ENCODE measurements around the gene PTPRN.
"Not testable (repeated sequence)": the region's sequence is repeated elsewhere in the genome, so short reads cannot be mapped to it uniquely, and the experiment has no call there.

PTPRN gene

GRCh38 chr2:219296631-219297391 lies 12.4 kb downstream of the PTPRN start:
- Mint-ChIP-seq H3K4me1 (ENCODE audit: low read depth) (peaks cover 25% of the 10 kb centered on the region), H3K9me3 (ENCODE audit: low read depth) (no peaks in the 10 kb centered on the region), H3K36me3 (no peaks in the 10 kb centered on the region), H3K27me3 (no peaks in the 10 kb centered on the region), H3K4me3 (no peak overlapping the region), H3K27ac (no peak overlapping the region)

GRCh38 chr2:219296142-219296541 lies 13.1 kb downstream of the PTPRN start:
- H3K27ac Mint-ChIP-seq: no peak overlapping the region
- no peaks in the 10 kb centered on the region for H3K9me3 Mint-ChIP-seq (ENCODE audit: low read depth)
- H3K4me1 Mint-ChIP-seq (ENCODE audit: low read depth): peaks cover 25% of the 10 kb centered on the region
- no peak overlapping the region for H3K4me3 Mint-ChIP-seq
- H3K27me3 Mint-ChIP-seq: no peaks in the 10 kb centered on the region
- H3K36me3 Mint-ChIP-seq: no peaks in the 10 kb centered on the region

GRCh38 chr2:219294356-219295351 lies 14.5 kb downstream of the PTPRN start:
- no peaks in the 10 kb centered on the region for H3K36me3 Mint-ChIP-seq
- no peaks in the 10 kb centered on the region for H3K9me3 Mint-ChIP-seq (ENCODE audit: low read depth)
- peak overlapping the region; percentile 80 for H3K4me3 Mint-ChIP-seq
- no peaks in the 10 kb centered on the region for H3K27me3 Mint-ChIP-seq
- H3K4me1 Mint-ChIP-seq (ENCODE audit: low read depth): peaks cover 25% of the 10 kb centered on the region
- peak overlapping the region; percentile 79 for H3K27ac Mint-ChIP-seq

- no peaks in the 10 kb centered on the region for H3K36me3 Mint-ChIP-seq
- peaks cover 22% of the 10 kb centered on the region for H3K4me1 Mint-ChIP-seq (ENCODE audit: low read depth)
- H3K9me3 Mint-ChIP-seq (ENCODE audit: low read depth): no peaks in the 10 kb centered on the region
- H3K27me3 Mint-ChIP-seq: no peaks in the 10 kb centered on the region
- H3K4me3 Mint-ChIP-seq: peak overlapping the region; percentile 80
- peak overlapping the region; percentile 79 for H3K27ac Mint-ChIP-seq
Measured at GRCh38 chr2:219293736-219294231, 15.4 kb downstream of the PTPRN start.

- Mint-ChIP-seq H3K27me3 (no peaks in the 10 kb centered on the region), H3K4me3 (no peak overlapping the region), H3K9me3 (ENCODE audit: low read depth) (no peaks in the 10 kb centered on the region), H3K4me1 (ENCODE audit: low read depth) (peaks cover 20% of the 10 kb centered on the region), H3K36me3 (no peaks in the 10 kb centered on the region), H3K27ac (no peak overlapping the region)
Measured at GRCh38 chr2:219292616-219293015, 16.6 kb downstream of the PTPRN start.

- no peaks in the 10 kb centered on the region for H3K9me3 Mint-ChIP-seq (ENCODE audit: low read depth)
- peaks cover 17% of the 10 kb centered on the region for H3K4me1 Mint-ChIP-seq (ENCODE audit: low read depth)
- no peaks in the 10 kb centered on the region for H3K36me3 Mint-ChIP-seq
- no peak overlapping the region for H3K4me3 Mint-ChIP-seq
- H3K27ac Mint-ChIP-seq: no peak overlapping the region
- H3K27me3 Mint-ChIP-seq: no peaks in the 10 kb centered on the region
Measured at GRCh38 chr2:219291910-219292490, 17.2 kb downstream of the PTPRN start.

GRCh38 chr2:219291394-219291793 lies 17.8 kb downstream of the PTPRN start:
- H3K4me1 Mint-ChIP-seq (ENCODE audit: low read depth): peaks cover 15% of the 10 kb centered on the region

GRCh38 chr2:219290381-219291171 lies 18.6 kb downstream of the PTPRN start:
- Mint-ChIP-seq H3K27ac (no peak overlapping the region), H3K4me3 (no peak overlapping the region), H3K36me3 (no peaks in the 10 kb centered on the region)

More at GRCh38 chr2:219291394-219291793, 17.8 kb downstream of the PTPRN start:
- no peaks in the 10 kb centered on the region for H3K27me3 Mint-ChIP-seq
- H3K27ac Mint-ChIP-seq: no peak overlapping the region
- no peak overlapping the region for H3K4me3 Mint-ChIP-seq
- no peaks in the 10 kb centered on the region for H3K36me3 Mint-ChIP-seq
- no peaks in the 10 kb centered on the region for H3K9me3 Mint-ChIP-seq (ENCODE audit: low read depth)

GRCh38 chr2:219289537-219290361 lies 19.5 kb downstream of the PTPRN start:
- H3K4me1 Mint-ChIP-seq (ENCODE audit: low read depth): peaks cover 7% of the 10 kb centered on the region
- H3K27ac Mint-ChIP-seq: no peak overlapping the region
- no peaks in the 10 kb centered on the region for H3K9me3 Mint-ChIP-seq (ENCODE audit: low read depth)
- H3K36me3 Mint-ChIP-seq: no peaks in the 10 kb centered on the region
- H3K4me3 Mint-ChIP-seq: no peak overlapping the region
- no peaks in the 10 kb centered on the region for H3K27me3 Mint-ChIP-seq

More at GRCh38 chr2:219290381-219291171, 18.6 kb downstream of the PTPRN start:
- H3K9me3 Mint-ChIP-seq (ENCODE audit: low read depth): no peaks in the 10 kb centered on the region
- H3K27me3 Mint-ChIP-seq: no peaks in the 10 kb centered on the region
- peaks cover 10% of the 10 kb centered on the region for H3K4me1 Mint-ChIP-seq (ENCODE audit: low read depth)

- Mint-ChIP-seq H3K4me1 (ENCODE audit: low read depth) (peaks cover 5% of the 10 kb centered on the region), H3K9me3 (ENCODE audit: low read depth) (no peaks in the 10 kb centered on the region), H3K4me3 (no peak overlapping the region), H3K36me3 (no peaks in the 10 kb centered on the region), H3K27ac (no peak overlapping the region), H3K27me3 (no peaks in the 10 kb centered on the region)
Measured at GRCh38 chr2:219289195-219289536, 20.0 kb downstream of the PTPRN start.

- H3K36me3 Mint-ChIP-seq: no peaks in the 10 kb centered on the region
- peak overlapping the region; percentile 10 for H3K27ac Mint-ChIP-seq
- no peak overlapping the region for H3K4me3 Mint-ChIP-seq
- peaks cover 10% of the 10 kb centered on the region for H3K4me1 Mint-ChIP-seq (ENCODE audit: low read depth)
- H3K27me3 Mint-ChIP-seq: no peaks in the 10 kb centered on the region
- no peaks in the 10 kb centered on the region for H3K9me3 Mint-ChIP-seq (ENCODE audit: low read depth)
Measured at GRCh38 chr2:219287580-219288265, 21.5 kb downstream of the PTPRN start.

- H3K9me3 Mint-ChIP-seq (ENCODE audit: low read depth); H3K36me3 Mint-ChIP-seq; H3K27ac Mint-ChIP-seq; H3K4me3 Mint-ChIP-seq; H3K27me3 Mint-ChIP-seq: not testable (repeated sequence)
- H3K4me1 Mint-ChIP-seq (ENCODE audit: low read depth): peaks cover 12% of the 10 kb centered on the region
Measured at GRCh38 chr2:219287116-219287440, 22.1 kb downstream of the PTPRN start.

- Mint-ChIP-seq H3K4me3 (no peak overlapping the region), H3K27ac (peak overlapping the region; percentile 66), H3K9me3 (ENCODE audit: low read depth) (no peaks in the 10 kb centered on the region), H3K4me1 (ENCODE audit: low read depth) (peaks cover 12% of the 10 kb centered on the region), H3K27me3 (no peaks in the 10 kb centered on the region), H3K36me3 (no peaks in the 10 kb centered on the region)
Measured at GRCh38 chr2:219286436-219287115, 22.6 kb downstream of the PTPRN start.
